Transverse colon (tissue), 4 donors: ENCODE measurements around the gene PAPPA. TPM values are rescaled to one million over a fixed set of nuclear protein-coding genes. Genes with fewer than 3 reads are reported as not detected.

ENCODE experiments used
- DNase-seq: peaks from one replicate; pipeline ENCODE4 v3.0.0-alpha.2; 2019
- H3K27ac ChIP-seq, 4 donors: fragments of 200-600 bp; sonication (generic); 2 replicates each; pipeline ENCODE4 v1.5.1; 2016 to 2018; ENCODE audit warnings: inconsistent platforms in 4 of 4
- H3K27me3 ChIP-seq: fragments of 200-600 bp; sonication (generic); 2 replicates; pipeline ENCODE4 v1.5.1; 2017; ENCODE audit warnings: inconsistent platforms
- H3K36me3 ChIP-seq, 4 donors: fragments of 200-600 bp; sonication (generic); 2 replicates each; pipeline ENCODE4 v1.5.1; 2017 to 2019; ENCODE audit warnings: inconsistent platforms in 4 of 4
- H3K4me1 ChIP-seq, 4 donors: fragments of 200-600 bp; sonication (generic); 2 replicates each; pipeline ENCODE4 v1.5.1; 2017 to 2020; ENCODE audit warnings: inconsistent platforms in 4 of 4
- H3K4me3 ChIP-seq, 4 donors: fragments of 200-600 bp; sonication (generic); 1 replicate in 1 of 4; 2 replicates in 3 of 4; pipeline versions ENCODE4 v1.5.1 to v1.6.1; 2017 to 2019; ENCODE audit warnings: inconsistent platforms in 4 of 4
- H3K9me3 ChIP-seq, 2 donors: fragments of 200-600 bp; sonication (generic); 2 replicates each; pipeline ENCODE4 v1.5.1; 2017 to 2019; ENCODE audit warnings: inconsistent platforms in 2 of 2
- EP300 ChIP-seq: sonication (generic); formaldehyde crosslinking; IDR thresholded peaks from one replicate; pipeline ENCODE4 v1.6.1; 2017; ENCODE audit warnings: antibody characterized with exemption, low read depth
- POLR2A ChIP-seq: fragments of 450-650 bp; IDR thresholded peaks from one replicate; pipeline ENCODE4 v1.6.1; 2016; ENCODE audit warnings: antibody characterized with exemption, mild to moderate bottlenecking, moderate library complexity
- POLR2AphosphoS5 ChIP-seq, 3 donors: sonication (generic); formaldehyde crosslinking; IDR thresholded peaks; one replicate each; pipeline ENCODE4 v1.6.1; 2016; ENCODE audit warnings: antibody characterized with exemption in 3 of 3
- WGBS, 2 donors: methylation state at CpG; one replicate each; pipeline ENCODE4 v1.1.5; 2018; ENCODE audit warnings: low coverage in 1 of 2; 5-methylcytosine and 5-hydroxymethylcytosine counted together
- in situ Hi-C, 4 donors: fragments of 200-750 bp; cut with MboI; loops; one replicate each; pipeline versions ENCODE4 v1.15.0 to v1.15.1; 2017; ENCODE audit warnings: low sequenced_read_pairs in 3 of 4, low pct_ligation_motif_present in 1 of 4, low pct_unique_long_range_greater_than_20kb in 1 of 4
- intact Hi-C: fragments of 100-400 bp; cut with DNase I; formaldehyde crosslinking; loops from one replicate; pipeline ENCODE4 v1.15.1; 2023; ENCODE audit warnings: low total_unique reads
- total RNA-seq, 4 donors: library from RNA; depleted of rRNA; stranded (reverse); fragments of >200 nt; gene quantifications; one replicate each; pipeline ENCODE4 v1.1.0, GENCODE V29; 2016
- TF ChIP-seq, protein P1 (sequence below), 5 experiments: fragments of 200-600 bp in 3 of 5; fragments of 450-650 bp in 2 of 5; sonication (generic) in 3 of 5; IDR thresholded peaks; 1 replicate in 2 of 5; 2 replicates in 3 of 5; pipeline ENCODE4 v1.5.1; 2016 to 2017; ENCODE audit warnings: antibody characterized with exemption in 5 of 5, inconsistent platforms in 3 of 5, mild to moderate bottlenecking in 2 of 5, moderate library complexity in 1 of 5

Gene PAPPA
- total RNA-seq, 4 donors from 2014 or later = 0.37 to 4.4 (median 1.4) TPM

DNA sequence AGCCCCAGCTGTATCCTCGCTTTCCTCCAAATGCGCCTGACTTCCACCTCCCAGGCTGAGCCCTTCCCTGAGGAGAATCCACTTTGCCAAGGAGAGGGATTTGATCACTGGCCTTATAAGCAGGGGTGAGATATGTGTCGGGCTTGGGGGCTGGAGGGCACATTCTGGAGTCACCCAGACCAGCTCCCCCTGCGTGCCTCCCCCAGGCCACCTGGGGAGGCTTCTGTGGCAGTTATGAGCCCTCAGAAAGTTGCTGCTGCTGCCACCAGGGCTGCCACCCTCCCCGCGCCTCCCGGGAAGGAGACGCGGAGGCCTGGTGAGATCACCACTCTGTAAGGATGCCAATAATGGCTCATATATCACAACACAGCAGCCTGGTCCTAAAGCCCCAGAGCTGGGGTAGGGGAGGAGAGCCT, 211.5 kb downstream of the PAPPA start:
- H3K27me3 ChIP-seq = no peaks in the 10 kb centered on the region
- no peak overlapping the region for H3K4me3 ChIP-seq
- WGBS, 2 donors = 22 to 25% methylated on average over 3 to 9 of the region's 9 CpGs
- TF ChIP-seq POLR2A (no peak), EP300 (no peak), POLR2AphosphoS5 (IDR thresholded peaks at IDR 0.05) (no peak)
- TF ChIP-seq, protein P1, sequence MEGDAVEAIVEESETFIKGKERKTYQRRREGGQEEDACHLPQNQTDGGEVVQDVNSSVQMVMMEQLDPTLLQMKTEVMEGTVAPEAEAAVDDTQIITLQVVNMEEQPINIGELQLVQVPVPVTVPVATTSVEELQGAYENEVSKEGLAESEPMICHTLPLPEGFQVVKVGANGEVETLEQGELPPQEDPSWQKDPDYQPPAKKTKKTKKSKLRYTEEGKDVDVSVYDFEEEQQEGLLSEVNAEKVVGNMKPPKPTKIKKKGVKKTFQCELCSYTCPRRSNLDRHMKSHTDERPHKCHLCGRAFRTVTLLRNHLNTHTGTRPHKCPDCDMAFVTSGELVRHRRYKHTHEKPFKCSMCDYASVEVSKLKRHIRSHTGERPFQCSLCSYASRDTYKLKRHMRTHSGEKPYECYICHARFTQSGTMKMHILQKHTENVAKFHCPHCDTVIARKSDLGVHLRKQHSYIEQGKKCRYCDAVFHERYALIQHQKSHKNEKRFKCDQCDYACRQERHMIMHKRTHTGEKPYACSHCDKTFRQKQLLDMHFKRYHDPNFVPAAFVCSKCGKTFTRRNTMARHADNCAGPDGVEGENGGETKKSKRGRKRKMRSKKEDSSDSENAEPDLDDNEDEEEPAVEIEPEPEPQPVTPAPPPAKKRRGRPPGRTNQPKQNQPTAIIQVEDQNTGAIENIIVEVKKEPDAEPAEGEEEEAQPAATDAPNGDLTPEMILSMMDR (IDR thresholded peaks at IDR 0.05) = peak in 1 of 5 experiments; percentile 9
- no peaks in the 10 kb centered on the region for H3K9me3 ChIP-seq
- no peaks in the 10 kb centered on the region for H3K4me1 ChIP-seq
- intact Hi-C loops = no loop called here
- no peaks in the 10 kb centered on the region for H3K36me3 ChIP-seq
- DNase-seq = peak; percentile 24
- in situ Hi-C loops = no loop called here
- peak overlapping the region; percentile 3 to 63 (median 44) for H3K27ac ChIP-seq

DNA sequence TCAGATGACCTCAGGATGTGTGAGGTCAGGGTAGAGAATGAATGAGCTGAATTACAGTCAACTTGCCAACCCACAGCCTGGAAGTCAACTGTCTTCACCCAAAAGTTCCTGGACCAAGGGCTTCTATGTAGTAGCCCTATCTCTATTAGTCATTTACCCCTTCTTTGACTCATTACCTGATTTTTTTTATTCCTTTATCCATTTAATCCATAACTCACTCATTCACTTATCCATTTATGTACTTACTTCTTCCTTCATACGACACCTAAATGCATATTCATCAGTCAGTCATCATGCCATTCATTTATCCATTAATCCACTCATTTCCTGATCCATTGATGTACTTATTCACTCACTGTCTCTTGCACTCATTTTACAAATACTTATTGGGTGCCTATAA, 212.7 kb downstream of the PAPPA start:
- Histone ChIP-seq H3K4me1 (no peaks in the 10 kb centered on the region), H3K27ac (no peak overlapping the region), H3K36me3 (no peaks in the 10 kb centered on the region), H3K27me3 (no peaks in the 10 kb centered on the region), H3K9me3 (no peaks in the 10 kb centered on the region), H3K4me3 (no peak overlapping the region)
- in situ Hi-C loops (no loop called here), intact Hi-C loops (no loop called here)
- no peak for DNase-seq
- TF ChIP-seq POLR2A (no peak), POLR2AphosphoS5 (IDR thresholded peaks at IDR 0.05) (no peak), EP300 (no peak)
- TF ChIP-seq, protein P1 (IDR thresholded peaks at IDR 0.05) = no peak
- 92 to 100% methylated on average over 1 of the region's 1 CpG for WGBS, 2 donors

DNA sequence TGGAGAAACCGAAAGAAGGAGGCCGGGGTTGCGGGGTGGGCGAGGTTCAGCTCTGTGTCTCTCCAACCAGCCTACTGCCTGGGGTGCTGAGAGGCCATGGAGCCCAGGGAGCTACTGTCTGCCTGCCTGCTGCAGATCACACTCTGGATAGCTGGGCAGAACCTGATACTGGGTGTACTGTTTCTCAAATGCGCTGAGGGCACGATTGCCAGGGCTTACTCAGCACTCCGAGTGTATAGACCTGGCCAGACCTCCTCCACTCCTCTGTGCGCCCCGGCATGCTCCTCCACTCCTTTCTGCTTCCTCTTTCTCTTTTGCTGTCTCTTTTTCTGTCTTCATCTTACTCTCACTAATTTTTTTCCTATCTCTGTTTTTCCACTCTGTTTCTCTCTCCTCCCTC, 215.1 kb downstream of the PAPPA start:
- intact Hi-C loops = no loop called here
- 94 to 97% methylated on average over 5 to 9 of the region's 9 CpGs for WGBS, 2 donors
- in situ Hi-C loops = no loop called here

DNA sequence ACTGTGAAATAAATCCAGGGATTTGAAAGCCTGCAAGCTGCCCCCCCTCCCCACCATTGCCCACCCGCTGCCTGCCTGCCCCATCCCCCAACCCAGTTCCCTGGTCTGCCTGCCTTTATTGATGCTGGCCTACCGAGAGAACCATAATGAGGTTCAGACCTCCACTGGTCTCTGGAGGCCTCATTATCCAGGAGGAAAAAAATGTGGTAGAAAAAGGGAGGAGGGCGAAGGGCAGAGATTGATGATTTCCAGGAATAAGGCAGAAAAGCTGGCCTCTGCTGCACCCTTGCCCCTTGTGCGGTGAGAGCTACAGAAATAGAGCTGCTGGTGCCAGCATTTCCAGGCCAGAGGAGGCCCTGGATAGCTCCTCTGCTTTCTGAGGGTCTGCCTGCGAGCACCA, 216.1 kb downstream of the PAPPA start:
- no peaks in the 10 kb centered on the region for H3K27me3 ChIP-seq
- intact Hi-C loops = no loop called here

More for the DNA sequence above, 215.1 kb downstream of the PAPPA start:
- TF ChIP-seq EP300 = no peak
- TF ChIP-seq, protein P1 (IDR thresholded peaks at IDR 0.05) = no peak
- TF ChIP-seq POLR2A = no peak
- no peak for TF ChIP-seq POLR2AphosphoS5 (IDR thresholded peaks at IDR 0.05)
- Histone ChIP-seq H3K4me1 (no peaks in the 10 kb centered on the region), H3K27ac (no peak overlapping the region), H3K36me3 (no peaks in the 10 kb centered on the region), H3K9me3 (no peaks in the 10 kb centered on the region), H3K4me3 (no peak overlapping the region), H3K27me3 (no peaks in the 10 kb centered on the region)
- no peak for DNase-seq

DNA sequence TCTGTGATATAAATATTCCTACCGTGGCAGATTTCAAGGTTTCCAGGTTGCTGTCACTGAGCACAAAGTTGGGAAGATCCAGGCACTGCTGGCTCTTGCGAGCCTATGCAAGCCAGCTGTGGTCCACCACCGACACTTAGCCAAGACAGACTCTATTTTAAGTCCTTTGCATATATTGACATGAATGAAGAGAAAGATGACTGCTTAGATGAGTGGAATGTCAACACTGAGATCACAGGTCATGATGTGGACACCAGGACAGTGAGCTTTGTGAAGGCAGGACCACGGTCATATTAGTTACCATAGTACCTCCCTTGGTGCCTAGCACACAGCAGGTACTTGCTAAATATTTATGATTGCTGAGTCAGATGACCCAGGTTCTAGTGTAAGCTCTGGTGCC, 217.0 kb downstream of the PAPPA start:
- TF ChIP-seq EP300 = no peak
- TF ChIP-seq, protein P1 (IDR thresholded peaks at IDR 0.05) = no peak
- TF ChIP-seq POLR2A = no peak
- TF ChIP-seq POLR2AphosphoS5 (IDR thresholded peaks at IDR 0.05) = no peak
- Histone ChIP-seq H3K36me3 (no peaks in the 10 kb centered on the region), H3K27me3 (no peaks in the 10 kb centered on the region), H3K4me3 (no peak overlapping the region), H3K9me3 (no peaks in the 10 kb centered on the region), H3K4me1 (no peaks in the 10 kb centered on the region), H3K27ac (no peak overlapping the region)
- 82 to 93% methylated on average over 2 to 4 of the region's 4 CpGs for WGBS, 2 donors
- intact Hi-C loops (no loop called here), in situ Hi-C loops (no loop called here)
- DNase-seq = no peak

More for the DNA sequence above, 216.1 kb downstream of the PAPPA start:
- H3K9me3 ChIP-seq = no peaks in the 10 kb centered on the region
- in situ Hi-C loops = no loop called here
- 76 to 80% methylated on average over 3 to 5 of the region's 5 CpGs for WGBS, 2 donors
- no peak for DNase-seq
- H3K36me3 ChIP-seq = no peaks in the 10 kb centered on the region
- H3K4me3 ChIP-seq = no peak overlapping the region
- H3K27ac ChIP-seq = no peak overlapping the region
- no peak for TF ChIP-seq POLR2A
- H3K4me1 ChIP-seq = no peaks in the 10 kb centered on the region
